IPS DF 6.9 (cell line): Measurements from ENCODE around the gene KRTAP26-1.

Experiments used
- DNase-seq: peaks from one replicate; pipeline ENCODE4 v3.0.0-alpha.2; 2013; ENCODE audit warnings: low read depth, low spot score
- H3K27ac ChIP-seq: one replicate; pipeline ENCODE4 v1.5.1; 2013; ENCODE audit warnings: low read length, control low read depth
- H3K27me3 ChIP-seq: 2 replicates; pipeline ENCODE4 v1.6.1; 2013; ENCODE audit warnings: mild to moderate bottlenecking, low read length; ENCODE audit not compliant: control insufficient read depth, insufficient read depth
- H3K36me3 ChIP-seq: 2 replicates; pipeline ENCODE4 v1.6.1; 2013; ENCODE audit warnings: low read length; ENCODE audit not compliant: control insufficient read depth, insufficient read depth
- H3K4me1 ChIP-seq: 2 replicates; pipeline ENCODE4 v1.6.1; 2013; ENCODE audit warnings: low read length; ENCODE audit not compliant: control insufficient read depth, insufficient read depth
- H3K4me3 ChIP-seq: 2 replicates; pipeline ENCODE4 v1.5.1; 2013; ENCODE audit warnings: mild to moderate bottlenecking, low read length
- H3K9me3 ChIP-seq: 2 replicates; pipeline ENCODE4 v1.6.1; 2013; ENCODE audit warnings: low read length, inconsistent platforms; ENCODE audit not compliant: control insufficient read depth, insufficient read depth
- WGBS: extraction: QIAGEN DNeasy Blood & Tissue Kit; methylation state at CpG from one replicate; pipeline ENCODE4 v1.1.7; 2013; ENCODE audit warnings: mixed read lengths, missing lambda C conversion rate; ENCODE audit not compliant: insufficient read length, insufficient coverage; 5-methylcytosine and 5-hydroxymethylcytosine counted together

Gene KRTAP26-1

DNA sequence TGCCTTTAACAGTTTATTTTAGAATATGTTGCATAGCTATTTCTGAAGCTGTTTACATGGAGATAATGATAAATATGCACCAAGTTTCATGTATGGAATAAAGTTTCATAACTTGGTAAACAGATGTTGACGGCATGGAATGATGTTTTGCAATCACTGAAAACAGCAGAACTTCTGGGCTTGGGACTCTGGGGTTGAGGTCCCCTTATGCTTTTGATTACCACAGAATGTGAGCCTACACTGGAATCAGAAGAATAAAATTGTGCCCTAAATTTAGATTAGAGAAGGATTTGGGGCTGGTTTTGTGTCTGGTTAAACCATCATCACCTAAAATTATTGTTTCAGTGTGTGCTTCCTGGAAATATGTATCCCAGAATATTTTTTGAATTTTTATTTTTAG, 48.5 kb downstream of the KRTAP26-1 start:
- Histone ChIP-seq H3K4me1 (no peaks in the 10 kb centered on the region), H3K9me3 (peaks cover 3% of the 10 kb centered on the region), H3K36me3 (no peaks in the 10 kb centered on the region), H3K27me3 (no peaks in the 10 kb centered on the region; the same call in 1 of the 2 replicates), H3K4me3 (no peak overlapping the region), H3K27ac (no peak overlapping the region)
- no CpG with 5 or more reads among the region's 1 CpG for WGBS
- DNase-seq, result no peak

DNA sequence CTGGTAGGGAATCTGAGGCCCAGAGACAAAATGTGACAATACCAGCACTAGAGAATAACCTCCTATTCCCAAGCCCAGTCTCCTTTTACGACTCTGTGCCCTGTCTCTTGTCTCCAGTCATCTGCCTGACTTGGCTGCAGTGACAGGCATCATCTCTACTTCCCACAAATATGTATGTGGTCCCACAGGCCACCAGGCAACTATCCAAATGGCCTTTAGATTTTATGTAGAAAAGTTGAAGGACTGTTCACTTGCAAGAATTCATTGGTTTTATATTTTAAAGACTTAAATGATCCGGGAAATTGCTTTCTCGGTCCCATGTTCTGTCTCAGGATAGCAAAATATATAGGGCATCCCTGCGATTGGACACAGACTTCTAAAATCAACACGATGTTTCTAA, 49.0 kb downstream of the KRTAP26-1 start:
- no peak overlapping the region for H3K4me3 ChIP-seq
- no peaks in the 10 kb centered on the region; the same call in 1 of the 2 replicates for H3K27me3 ChIP-seq
- WGBS, result no CpG with 5 or more reads among the region's 5 CpGs

DNA sequence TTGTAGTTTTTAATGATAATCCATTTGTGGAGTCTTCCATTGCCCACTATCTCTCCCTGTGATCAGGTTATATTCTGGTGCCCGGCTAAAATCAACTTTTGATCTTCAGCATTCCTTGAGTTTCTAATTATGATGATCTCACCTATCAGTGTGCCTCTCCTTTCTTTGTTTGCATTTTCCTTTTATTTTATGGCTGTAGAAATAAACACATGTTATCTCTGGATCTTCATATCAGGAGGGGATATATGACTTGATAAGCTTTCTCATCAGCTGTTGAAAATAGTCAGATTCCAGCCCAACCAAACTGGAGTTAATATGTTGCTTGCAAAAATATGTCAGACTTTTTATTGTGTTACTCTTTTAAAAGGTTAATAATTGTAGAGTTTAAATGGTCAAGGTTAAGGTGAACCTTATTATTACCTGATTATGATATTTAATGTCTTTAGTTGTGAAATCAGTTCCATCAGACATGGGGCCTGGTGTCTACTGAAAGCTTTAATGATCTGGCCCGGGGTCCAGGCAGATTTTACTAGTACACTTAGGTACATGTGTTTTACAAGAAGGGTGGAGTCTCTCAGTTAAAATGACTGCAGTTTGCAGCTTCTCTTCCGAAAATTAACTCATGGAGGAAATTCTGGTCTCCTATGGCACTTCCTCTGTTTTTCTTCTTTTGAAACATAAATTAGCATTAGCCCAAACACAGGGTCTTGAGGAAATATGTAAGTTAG, 50.1 kb downstream of the KRTAP26-1 start:
- Histone ChIP-seq H3K27ac (no peak overlapping the region), H3K27me3 (no peaks in the 10 kb centered on the region), H3K36me3 (no peaks in the 10 kb centered on the region), H3K4me3 (no peak overlapping the region), H3K4me1 (no peaks in the 10 kb centered on the region), H3K9me3 (peaks cover 3% of the 10 kb centered on the region)
- DNase-seq, result no peak
- no CpG with 5 or more reads among the region's 3 CpGs for WGBS

More for the DNA sequence above, 49.0 kb downstream of the KRTAP26-1 start:
- no peaks in the 10 kb centered on the region for H3K36me3 ChIP-seq
- no peak overlapping the region for H3K27ac ChIP-seq
- H3K9me3 ChIP-seq, result peaks cover 3% of the 10 kb centered on the region
- H3K4me1 ChIP-seq, result no peaks in the 10 kb centered on the region
- no peak for DNase-seq
